HG02981 (cell line): ENCODE results near the gene RASA1.
A peak's percentile ranks its signal among the peaks of the same experiment; 100 is the strongest.
"Not testable (repeated sequence)": the region's sequence is repeated elsewhere in the genome, so short reads cannot be mapped to it uniquely, and the experiment has no call there.

Source experiments
- ATAC-seq: cut with Tn5 transposase; IDR thresholded peaks from one replicate; pipeline ENCODE4 v1.9.1; 2021; ENCODE audit warnings: mild to moderate bottlenecking, moderate library complexity; ENCODE audit not compliant: unreplicated experiment

Gene RASA1

GRCh38 chr5:87267574-87268125 lies at the start of gene RASA1:
Gene RASA1 (plus strand): TSS chr5:87267883. CDS start chr5:87268452, 569 bp downstream.
- ATAC-seq: peak; percentile 47

GRCh38 chr5:87229780-87230179 lies 37.9 kb upstream of the RASA1 start:
- ATAC-seq: no peak

GRCh38 chr5:87231037-87231808 lies 36.5 kb upstream of the RASA1 start:
- peak; percentile 92 for ATAC-seq

- peak; percentile 37 for ATAC-seq
These were observed 34.5 kb upstream of the RASA1 start for GRCh38 chr5:87233143-87233542.

- no peak for ATAC-seq
These were observed 26.1 kb upstream of the RASA1 start for GRCh38 chr5:87241555-87241954.

- peak; percentile 54 for ATAC-seq
These were observed 25.4 kb upstream of the RASA1 start for GRCh38 chr5:87242242-87242641.

GRCh38 chr5:87243161-87243844 lies 24.4 kb upstream of the RASA1 start:
- no peak for ATAC-seq

- no peak for ATAC-seq
These were observed 22.2 kb upstream of the RASA1 start for GRCh38 chr5:87245451-87245850.

- no peak for ATAC-seq
These were observed 21.6 kb upstream of the RASA1 start for GRCh38 chr5:87246061-87246460.

GRCh38 chr5:87252283-87252605 lies 15.4 kb upstream of the RASA1 start:
- no peak for ATAC-seq

GRCh38 chr5:87254035-87254434 lies 13.6 kb upstream of the RASA1 start:
- no peak for ATAC-seq

- ATAC-seq: no peak
These were observed 9.2 kb upstream of the RASA1 start for GRCh38 chr5:87258507-87258906.

GRCh38 chr5:87260604-87261192 lies 7.0 kb upstream of the RASA1 start:
- no peak for ATAC-seq

- no peak for ATAC-seq
These were observed 4.2 kb upstream of the RASA1 start for GRCh38 chr5:87263498-87263897.

GRCh38 chr5:87266914-87267573 lies 639 bp upstream of the RASA1 start:
- ATAC-seq: peak; percentile 36

GRCh38 chr5:87268126-87268969 lies 665 bp downstream of the RASA1 start:
- peak; percentile 61 for ATAC-seq

- ATAC-seq: no peak
These were observed 1.3 kb downstream of the RASA1 start for GRCh38 chr5:87268970-87269377.

- not testable (repeated sequence) for ATAC-seq
These were observed 3.2 kb downstream of the RASA1 start for GRCh38 chr5:87270888-87271287.

- ATAC-seq: no peak
These were observed 9.0 kb downstream of the RASA1 start for GRCh38 chr5:87276655-87277054.

GRCh38 chr5:87277279-87277835 lies 9.7 kb downstream of the RASA1 start:
- no peak for ATAC-seq
